ENCODE measurements around the gene C1QTNF12.

- no peak for TF ChIP-seq CTCF (IDR thresholded peaks at IDR 0.05 in 4 of 5, conservative IDR thresholded peaks at IDR 0.05 in 1 of 5)
- TF ChIP-seq POLR2A (IDR thresholded peaks at IDR 0.05): no peak
Measured at GRCh38 chr1:1268284-1268682, 21.8 kb upstream of the C1QTNF12 start.
